ENCODE results near the gene DCAF5. TPM values are rescaled to one million over a fixed set of nuclear protein-coding genes. Genes with fewer than 3 reads are reported as not detected.

The DCAF5 gene
- total RNA-seq, 1 donor from 2014 or later, result 56.6 TPM

- Mint-ChIP-seq H3K9me3 (ENCODE audit: unreplicated experiment) (peaks cover 9% of the 10 kb centered on the region), H3K4me3 (ENCODE audit: unreplicated experiment) (peak overlapping the region; percentile 90), H3K36me3 (ENCODE audit: unreplicated experiment) (no peaks in the 10 kb centered on the region), H3K27ac (ENCODE audit: unreplicated experiment) (peak overlapping the region; percentile 85), H3K27me3 (ENCODE audit: unreplicated experiment) (peaks cover 12% of the 10 kb centered on the region), H3K4me1 (ENCODE audit: low read depth, unreplicated experiment) (peaks cover 15% of the 10 kb centered on the region)
- TF ChIP-seq CTCF (IDR thresholded peaks at IDR 0.05; ENCODE audit: partially characterized antibody, unreplicated experiment), result no peak
- DNase-seq, result no peak
Measured at GRCh38 chr14:69153152-69153872, 393 bp upstream of the DCAF5 start.

GRCh38 chr14:69152181-69152901 is 578 bp downstream of the DCAF5 start:
- Mint-ChIP-seq H3K4me3 (ENCODE audit: unreplicated experiment) (peak overlapping the region; percentile 87), H3K27ac (ENCODE audit: unreplicated experiment) (peak overlapping the region; percentile 84), H3K36me3 (ENCODE audit: unreplicated experiment) (no peaks in the 10 kb centered on the region), H3K4me1 (ENCODE audit: low read depth, unreplicated experiment) (peaks cover 15% of the 10 kb centered on the region), H3K9me3 (ENCODE audit: unreplicated experiment) (peaks cover 9% of the 10 kb centered on the region), H3K27me3 (ENCODE audit: unreplicated experiment) (peaks cover 12% of the 10 kb centered on the region)
- no peak for TF ChIP-seq CTCF (IDR thresholded peaks at IDR 0.05; ENCODE audit: partially characterized antibody, unreplicated experiment)
- DNase-seq, result peak; percentile 52

- H3K27me3 Mint-ChIP-seq (ENCODE audit: unreplicated experiment), result peaks cover 12% of the 10 kb centered on the region
Measured at GRCh38 chr14:69151458-69152180, 1.3 kb downstream of the DCAF5 start.

GRCh38 chr14:69149461-69150244 is 3.3 kb downstream of the DCAF5 start:
- no peak for TF ChIP-seq CTCF (IDR thresholded peaks at IDR 0.05; ENCODE audit: partially characterized antibody, unreplicated experiment)
- Mint-ChIP-seq H3K4me1 (ENCODE audit: low read depth, unreplicated experiment) (peaks cover 15% of the 10 kb centered on the region), H3K27ac (ENCODE audit: unreplicated experiment) (no peak overlapping the region), H3K36me3 (ENCODE audit: unreplicated experiment) (no peaks in the 10 kb centered on the region), H3K9me3 (ENCODE audit: unreplicated experiment) (peaks cover 9% of the 10 kb centered on the region), H3K4me3 (ENCODE audit: unreplicated experiment) (peak overlapping the region; percentile 65), H3K27me3 (ENCODE audit: unreplicated experiment) (peaks cover 12% of the 10 kb centered on the region)
- DNase-seq, result no peak

More at GRCh38 chr14:69151458-69152180, 1.3 kb downstream of the DCAF5 start:
- peaks cover 9% of the 10 kb centered on the region for H3K9me3 Mint-ChIP-seq (ENCODE audit: unreplicated experiment)
- peak overlapping the region; percentile 84 for H3K27ac Mint-ChIP-seq (ENCODE audit: unreplicated experiment)
- peak; percentile 59 for TF ChIP-seq CTCF (IDR thresholded peaks at IDR 0.05; ENCODE audit: partially characterized antibody, unreplicated experiment)
- peak; percentile 81 for DNase-seq
- H3K4me3 Mint-ChIP-seq (ENCODE audit: unreplicated experiment), result peak overlapping the region; percentile 90
- H3K4me1 Mint-ChIP-seq (ENCODE audit: low read depth, unreplicated experiment), result peaks cover 15% of the 10 kb centered on the region
- no peaks in the 10 kb centered on the region for H3K36me3 Mint-ChIP-seq (ENCODE audit: unreplicated experiment)

All from glutamatergic neuron (in vitro differentiated cells).